HG03520 (cell line): ENCODE results near the gene DKK3.

Experiments used
- ATAC-seq: cut with Tn5 transposase; IDR thresholded peaks from one replicate; pipeline ENCODE4 v1.9.1; 2021; ENCODE audit warnings: mild to moderate bottlenecking, moderate library complexity; ENCODE audit not compliant: unreplicated experiment

Gene DKK3

GRCh38 chr11:11952036-11952435 is 56.4 kb downstream of the DKK3 start:
- ATAC-seq: no peak

DNA sequence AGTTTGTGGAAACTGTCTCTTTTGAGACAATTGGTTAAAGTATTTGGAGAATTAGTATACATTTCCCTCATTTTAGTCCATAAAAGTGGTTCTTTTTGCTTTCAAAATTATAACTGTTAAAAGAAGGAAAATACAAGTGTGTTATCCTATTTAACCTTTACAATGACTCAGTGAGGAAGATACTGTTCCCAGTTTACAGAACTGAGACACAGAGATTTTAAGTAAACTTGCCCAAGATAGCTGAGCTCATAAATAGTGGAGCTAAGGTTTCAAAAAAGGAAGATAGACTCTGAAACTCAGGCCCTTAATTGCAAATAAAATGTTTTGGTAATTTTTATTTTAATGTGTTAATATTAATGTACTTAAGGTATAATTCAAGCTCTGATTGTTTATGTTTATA is 58.9 kb downstream of the DKK3 start:
- ATAC-seq: no peak

GRCh38 chr11:11948242-11948947 is 60.0 kb downstream of the DKK3 start:
- no peak for ATAC-seq

DNA sequence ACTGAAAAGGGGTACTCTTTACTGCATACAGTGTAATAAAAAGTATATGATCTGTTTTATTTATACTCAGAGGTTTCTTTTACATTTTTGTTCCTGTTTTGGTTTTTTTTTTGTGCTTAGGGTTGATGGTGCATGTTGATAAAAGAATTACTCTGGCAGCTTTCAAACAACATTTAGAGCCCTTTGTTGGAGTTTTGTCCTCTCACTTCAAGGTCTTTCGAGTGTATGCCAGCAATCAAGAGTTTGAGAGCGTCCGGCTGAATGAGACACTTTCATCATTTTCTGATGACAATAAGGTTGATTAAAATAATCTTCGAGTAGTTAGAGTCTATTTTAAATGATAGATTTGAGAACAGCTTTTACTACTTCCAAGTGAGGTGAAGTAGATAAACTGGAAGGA is 60.6 kb downstream of the DKK3 start:
- no peak for ATAC-seq

GRCh38 chr11:11946878-11947277 is 61.5 kb downstream of the DKK3 start:
- ATAC-seq: no peak

DNA sequence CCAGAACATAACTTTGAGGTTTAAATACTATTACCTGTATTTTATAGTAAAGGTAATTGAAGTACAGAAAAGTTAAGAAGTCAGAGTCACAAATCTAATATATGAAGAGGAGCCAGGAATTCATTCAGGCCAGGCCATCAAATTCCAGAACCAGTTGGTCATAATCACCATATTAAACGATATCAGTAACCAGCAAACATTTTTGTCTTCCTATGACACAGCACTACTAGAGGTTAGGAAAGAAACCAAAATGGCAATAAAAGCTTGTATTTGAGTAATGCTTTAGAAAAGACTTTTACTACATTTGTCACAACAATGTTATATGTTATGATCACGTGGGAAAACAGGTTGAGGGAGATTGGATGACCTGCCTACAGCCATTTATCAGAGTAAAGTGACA is 62.2 kb downstream of the DKK3 start:
- ATAC-seq: no peak

GRCh38 chr11:11944444-11944843 is 64.0 kb downstream of the DKK3 start:
- ATAC-seq: no peak

DNA sequence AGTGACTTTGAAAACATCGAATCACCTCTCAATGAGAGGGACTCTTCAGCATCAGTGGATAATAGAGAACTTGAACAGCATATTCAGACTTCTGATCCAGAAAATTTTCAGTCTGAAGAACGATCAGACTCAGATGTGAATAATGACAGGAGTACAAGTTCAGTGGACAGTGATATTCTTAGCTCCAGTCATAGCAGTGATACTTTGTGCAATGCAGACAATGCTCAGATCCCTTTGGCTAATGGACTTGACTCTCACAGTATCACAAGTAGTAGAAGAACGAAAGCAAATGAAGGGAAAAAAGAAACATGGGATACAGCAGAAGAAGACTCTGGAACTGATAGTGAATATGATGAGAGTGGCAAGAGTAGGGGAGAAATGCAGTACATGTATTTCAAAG is 65.8 kb downstream of the DKK3 start:
- ATAC-seq: no peak

GRCh38 chr11:11940551-11940950 is 67.9 kb downstream of the DKK3 start:
- ATAC-seq: no peak

GRCh38 chr11:11937957-11938356 is 70.5 kb downstream of the DKK3 start:
- ATAC-seq: no peak

DNA sequence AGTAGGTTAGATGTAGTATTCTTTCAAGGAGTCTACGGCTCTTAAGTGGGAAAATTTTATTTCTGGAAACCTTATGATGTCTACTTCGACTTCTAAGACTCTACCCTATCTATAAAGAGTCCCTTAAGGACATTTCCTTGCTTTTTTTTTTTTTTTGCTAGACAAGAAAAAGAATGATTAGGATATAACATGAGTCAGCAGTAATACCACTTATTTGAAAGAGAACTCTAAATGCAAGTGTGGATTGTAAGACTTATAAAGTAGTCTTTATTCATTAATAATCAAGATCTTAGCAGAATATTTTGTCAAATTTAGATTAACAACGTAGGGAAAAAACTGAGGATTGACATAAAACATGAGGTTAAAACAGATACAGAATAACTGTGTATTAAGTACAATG is 71.0 kb downstream of the DKK3 start:
- ATAC-seq: no peak

DNA sequence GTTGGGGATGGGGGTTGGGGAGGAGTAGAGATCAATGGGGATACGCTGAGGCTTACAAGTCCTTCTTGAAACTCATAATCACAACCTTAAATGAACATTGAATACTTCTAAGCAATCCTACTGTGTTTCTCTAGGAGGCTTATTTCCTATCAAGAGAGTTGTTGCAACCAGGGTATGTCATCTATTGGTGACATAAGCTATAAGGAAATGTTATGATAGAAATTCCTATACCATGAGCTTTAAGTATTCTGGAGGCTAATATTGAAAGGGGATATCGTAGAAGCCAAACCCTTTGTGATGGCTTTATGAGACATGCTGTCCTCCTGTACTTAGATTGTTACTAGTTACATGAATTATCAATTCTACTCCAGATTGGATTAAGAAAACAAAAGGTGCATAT is 72.9 kb downstream of the DKK3 start:
- no peak for ATAC-seq

DNA sequence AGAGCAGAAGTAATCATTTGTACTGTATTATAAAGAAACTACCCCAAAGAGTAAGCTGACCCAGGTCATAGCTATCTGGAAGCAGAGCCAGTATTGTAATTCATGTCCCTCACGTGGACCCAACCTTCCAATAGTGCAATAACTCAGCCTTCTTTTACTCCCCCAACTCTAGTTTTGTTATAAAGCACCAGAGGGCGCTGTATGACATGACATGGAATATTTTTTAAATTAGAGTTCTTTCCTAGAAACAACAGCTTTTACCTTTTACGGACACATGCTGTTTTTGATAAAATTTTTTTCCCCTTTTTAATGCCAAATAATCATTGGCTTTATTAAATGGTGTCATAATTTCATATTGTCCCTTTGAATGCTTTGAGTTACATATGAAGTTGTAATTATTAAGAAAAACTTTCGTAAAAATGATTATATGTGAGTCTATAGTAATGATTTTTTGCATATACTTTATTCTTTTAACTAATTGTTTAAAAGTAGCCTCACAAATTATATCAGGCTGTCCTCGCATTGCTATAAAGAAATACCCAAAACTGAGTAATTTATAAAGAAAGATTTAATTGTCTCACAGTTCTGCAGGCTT is 76.9 kb downstream of the DKK3 start:
- ATAC-seq: no peak

DNA sequence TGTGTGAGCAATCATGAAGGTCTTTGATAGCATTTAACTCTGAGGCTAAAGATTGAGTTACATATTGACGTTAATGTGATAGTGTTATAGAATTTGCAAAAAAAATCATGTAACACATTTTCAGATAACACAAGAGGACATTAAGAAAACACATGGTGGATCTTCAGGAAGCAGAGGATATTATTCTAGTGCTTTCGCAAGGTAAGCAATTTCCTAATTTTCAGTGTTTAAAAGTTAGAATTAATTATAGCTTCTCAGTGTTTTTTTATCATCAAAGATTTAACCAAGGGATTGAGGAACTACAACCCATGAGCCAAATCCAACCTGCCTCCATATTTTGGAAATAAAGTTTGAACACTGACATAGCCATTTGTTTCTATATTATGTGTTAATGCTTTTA is 78.5 kb downstream of the DKK3 start:
- ATAC-seq: no peak

- ATAC-seq: no peak
These were observed 84.6 kb downstream of the DKK3 start for GRCh38 chr11:11923828-11924227.

DNA sequence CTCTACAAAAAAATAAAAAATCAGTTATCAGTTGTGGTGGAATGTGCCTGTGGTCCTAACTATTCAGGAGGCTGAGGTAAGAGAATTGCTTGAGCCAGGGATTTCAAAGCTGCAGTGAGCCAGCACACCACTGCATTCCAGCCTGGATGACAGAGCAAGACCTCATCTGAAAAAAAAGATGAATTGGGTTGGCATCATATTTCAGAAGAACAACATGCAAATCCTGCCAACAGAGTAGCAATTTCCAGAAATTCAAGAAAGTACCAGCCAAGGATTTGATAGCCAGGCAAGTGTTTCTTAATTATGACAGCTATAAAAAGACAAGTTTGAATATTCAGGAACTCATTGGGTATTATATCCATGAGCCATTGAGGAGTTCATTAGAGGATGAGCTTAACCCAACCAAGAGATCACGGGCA is 91.4 kb downstream of the DKK3 start:
- no peak for ATAC-seq

- no peak for ATAC-seq
These were observed 92.8 kb downstream of the DKK3 start for GRCh38 chr11:11915625-11916024.

GRCh38 chr11:11913395-11913794 is 95.0 kb downstream of the DKK3 start:
- ATAC-seq: no peak
